Astrocyte of the spinal cord (primary cell): ENCODE data around the gene FUBP3.

Source experiments
- DNase-seq: peaks from one replicate; pipeline ENCODE4 v3.0.0; 2011; ENCODE audit warnings: low read depth, low spot score
- H3K4me3 ChIP-seq: 2 replicates; pipeline ENCODE4 v1.5.1; 2011; ENCODE audit warnings: low read depth, mild to moderate bottlenecking, low read length, moderate library complexity
- in situ Hi-C: cut with HindIII; loops from 2 replicates; pipeline ENCODE4 v1.10.0; 2017; ENCODE audit warnings: low sequenced_read_pairs
- TF ChIP-seq, protein P1 (sequence below): IDR thresholded peaks from 2 replicates; pipeline ENCODE4 v1.5.1; 2012; ENCODE audit warnings: low read depth, mild to moderate bottlenecking, low read length, inconsistent platforms

Gene FUBP3

DNA sequence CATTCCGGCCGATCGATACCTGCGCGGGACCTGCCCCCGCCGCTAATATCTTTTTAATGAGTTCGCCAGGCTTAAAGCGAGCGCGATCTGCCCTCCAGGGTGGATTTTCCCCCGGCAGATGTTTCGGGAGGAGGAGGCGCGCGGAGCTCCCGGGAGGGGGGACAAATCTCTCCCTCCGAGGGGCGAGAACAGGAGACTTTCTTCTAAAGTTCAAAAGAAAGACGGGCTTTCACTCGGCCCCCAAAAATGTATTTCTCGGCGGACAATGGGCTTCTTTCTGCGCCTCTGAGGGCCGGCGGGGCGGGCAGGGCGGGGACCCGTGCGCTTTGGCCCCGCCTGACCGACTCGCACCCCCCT is 80.9 kb downstream of the FUBP3 start:
- H3K4me3 ChIP-seq, result no peak overlapping the region
- TF ChIP-seq, protein P1, sequence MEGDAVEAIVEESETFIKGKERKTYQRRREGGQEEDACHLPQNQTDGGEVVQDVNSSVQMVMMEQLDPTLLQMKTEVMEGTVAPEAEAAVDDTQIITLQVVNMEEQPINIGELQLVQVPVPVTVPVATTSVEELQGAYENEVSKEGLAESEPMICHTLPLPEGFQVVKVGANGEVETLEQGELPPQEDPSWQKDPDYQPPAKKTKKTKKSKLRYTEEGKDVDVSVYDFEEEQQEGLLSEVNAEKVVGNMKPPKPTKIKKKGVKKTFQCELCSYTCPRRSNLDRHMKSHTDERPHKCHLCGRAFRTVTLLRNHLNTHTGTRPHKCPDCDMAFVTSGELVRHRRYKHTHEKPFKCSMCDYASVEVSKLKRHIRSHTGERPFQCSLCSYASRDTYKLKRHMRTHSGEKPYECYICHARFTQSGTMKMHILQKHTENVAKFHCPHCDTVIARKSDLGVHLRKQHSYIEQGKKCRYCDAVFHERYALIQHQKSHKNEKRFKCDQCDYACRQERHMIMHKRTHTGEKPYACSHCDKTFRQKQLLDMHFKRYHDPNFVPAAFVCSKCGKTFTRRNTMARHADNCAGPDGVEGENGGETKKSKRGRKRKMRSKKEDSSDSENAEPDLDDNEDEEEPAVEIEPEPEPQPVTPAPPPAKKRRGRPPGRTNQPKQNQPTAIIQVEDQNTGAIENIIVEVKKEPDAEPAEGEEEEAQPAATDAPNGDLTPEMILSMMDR, result no peak
- no peak for DNase-seq
- in situ Hi-C loops, result no loop called here

- in situ Hi-C loops, result no loop called here
- no peak overlapping the region for H3K4me3 ChIP-seq
- TF ChIP-seq, protein P1, result no peak
- DNase-seq, result no peak
These were observed 81.5 kb downstream of the FUBP3 start for GRCh38 chr9:130660683-130661450.

DNA sequence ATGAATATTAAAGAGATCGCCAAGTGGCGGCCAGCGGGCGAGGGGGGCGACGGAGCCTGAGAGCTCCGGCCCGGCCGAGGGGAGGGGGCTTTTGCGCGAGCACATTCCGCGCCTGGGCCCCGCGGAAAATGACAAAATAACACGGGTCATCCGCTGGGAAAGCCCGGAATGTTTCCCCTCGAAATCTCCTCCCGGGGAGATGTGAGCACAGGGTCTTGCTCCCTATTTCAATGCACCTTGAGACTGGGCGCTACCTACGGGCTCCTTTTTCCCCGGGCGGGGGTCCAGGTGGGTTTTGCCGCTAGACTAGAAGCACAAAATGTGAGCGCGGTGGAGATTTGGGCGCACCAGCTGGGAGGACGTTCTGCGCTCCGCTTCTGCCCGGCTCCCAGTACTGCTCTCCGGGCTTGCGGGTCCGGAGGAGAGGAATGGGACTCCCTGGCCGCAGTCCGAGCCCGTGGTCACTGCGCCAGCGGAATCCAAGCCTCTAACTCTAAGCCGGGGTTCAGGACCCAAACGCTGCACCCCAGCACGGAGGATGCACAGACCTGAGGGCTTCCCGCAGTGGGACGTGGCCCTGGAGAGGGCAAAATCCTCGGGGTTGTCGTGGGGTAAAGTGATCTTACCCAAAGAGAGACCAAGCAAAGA is 82.2 kb downstream of the FUBP3 start:
- H3K4me3 ChIP-seq, result no peak overlapping the region
- no peak for DNase-seq
- TF ChIP-seq, protein P1, result no peak
- in situ Hi-C loops, result no loop called here

DNA sequence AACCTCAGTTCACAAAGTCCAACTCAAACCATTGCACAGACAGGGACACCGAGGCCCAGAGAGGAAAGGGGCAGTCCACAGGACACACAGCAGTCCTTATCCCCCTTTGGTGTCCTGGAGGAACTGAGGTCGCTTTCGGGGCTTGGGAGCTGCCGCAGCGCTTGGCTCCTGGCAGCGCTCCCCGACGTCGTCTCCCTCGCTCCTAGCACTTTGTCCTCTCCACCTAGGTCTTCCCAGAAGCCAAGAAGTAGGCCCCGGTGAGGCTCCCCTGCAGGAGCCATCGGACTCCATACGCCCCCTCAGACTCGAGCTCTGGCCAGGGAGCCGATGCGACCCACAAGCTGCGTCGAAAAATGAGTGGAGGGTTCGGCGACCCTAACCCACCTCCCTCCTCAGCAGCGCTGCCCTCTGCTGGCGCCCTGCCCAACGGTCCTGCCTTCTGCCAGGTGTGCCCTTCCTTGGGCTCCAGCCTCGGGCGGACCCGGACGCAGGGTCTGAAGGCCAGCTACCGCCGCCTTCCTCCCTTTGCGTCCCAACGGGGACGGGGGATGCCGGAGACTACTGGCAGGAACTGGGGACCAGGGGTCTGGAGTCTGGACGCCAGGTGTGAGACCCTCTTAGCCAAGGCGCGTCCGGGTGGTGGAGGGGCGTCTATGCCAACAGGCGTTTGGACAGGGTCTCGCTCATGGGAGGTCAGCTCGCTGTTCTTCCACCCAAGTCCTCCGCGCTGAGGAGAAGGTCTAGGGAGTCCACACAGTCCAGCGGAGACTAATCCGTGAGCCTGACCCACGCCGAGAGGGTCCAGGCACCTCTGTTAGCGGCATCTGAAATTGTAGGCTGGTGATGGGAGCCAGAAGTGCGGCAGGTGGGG is 83.0 kb downstream of the FUBP3 start:
- TF ChIP-seq, protein P1, result no peak
- in situ Hi-C loops, result no loop called here
- no peak for DNase-seq
- H3K4me3 ChIP-seq, result no peak overlapping the region

- TF ChIP-seq, protein P1, result no peak
- no peak for DNase-seq
- in situ Hi-C loops, result no loop called here
- H3K4me3 ChIP-seq, result no peak overlapping the region
These were observed 83.5 kb downstream of the FUBP3 start for GRCh38 chr9:130662970-130663257.

DNA sequence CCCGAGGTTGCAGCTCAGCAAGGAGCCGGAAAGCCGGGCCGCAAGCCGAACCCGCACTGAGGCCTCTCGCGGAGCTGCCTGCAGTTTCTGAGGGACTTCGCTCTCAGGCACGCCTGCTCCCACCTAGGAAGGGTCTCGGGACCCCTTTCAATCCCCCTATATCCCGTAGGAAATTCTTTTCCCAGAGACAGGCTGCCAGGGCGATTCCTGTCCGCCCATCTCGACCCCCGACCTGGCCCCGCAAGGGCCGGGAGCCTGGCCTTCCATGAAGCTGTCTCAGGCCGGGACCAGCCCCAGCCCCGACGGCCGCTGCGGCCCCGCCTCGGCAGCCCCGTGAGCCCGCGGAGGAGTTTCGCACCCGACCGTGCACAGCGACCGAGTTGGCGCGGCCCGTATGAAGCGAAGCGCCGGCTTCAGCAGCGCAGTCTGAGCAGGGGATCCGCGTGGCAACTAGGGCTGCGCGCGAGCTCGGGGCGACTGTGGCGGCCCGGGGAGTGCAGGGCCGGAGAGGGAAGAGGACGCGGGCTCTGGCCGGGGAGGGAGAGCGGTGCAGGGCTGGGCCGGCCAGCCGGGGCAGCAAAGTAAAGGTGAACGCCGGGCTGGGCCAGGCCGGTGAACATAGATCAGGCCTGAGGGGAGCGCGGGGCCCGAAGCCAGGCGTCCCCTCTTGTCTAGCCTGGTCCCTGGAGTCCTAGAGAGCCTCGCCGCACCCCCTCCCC is 84.0 kb downstream of the FUBP3 start:
- DNase-seq, result no peak
- TF ChIP-seq, protein P1, result no peak
- in situ Hi-C loops, result no loop called here
- H3K4me3 ChIP-seq, result no peak overlapping the region
